ENCODE results near the gene SFTA2.

The SFTA2 gene

DNA sequence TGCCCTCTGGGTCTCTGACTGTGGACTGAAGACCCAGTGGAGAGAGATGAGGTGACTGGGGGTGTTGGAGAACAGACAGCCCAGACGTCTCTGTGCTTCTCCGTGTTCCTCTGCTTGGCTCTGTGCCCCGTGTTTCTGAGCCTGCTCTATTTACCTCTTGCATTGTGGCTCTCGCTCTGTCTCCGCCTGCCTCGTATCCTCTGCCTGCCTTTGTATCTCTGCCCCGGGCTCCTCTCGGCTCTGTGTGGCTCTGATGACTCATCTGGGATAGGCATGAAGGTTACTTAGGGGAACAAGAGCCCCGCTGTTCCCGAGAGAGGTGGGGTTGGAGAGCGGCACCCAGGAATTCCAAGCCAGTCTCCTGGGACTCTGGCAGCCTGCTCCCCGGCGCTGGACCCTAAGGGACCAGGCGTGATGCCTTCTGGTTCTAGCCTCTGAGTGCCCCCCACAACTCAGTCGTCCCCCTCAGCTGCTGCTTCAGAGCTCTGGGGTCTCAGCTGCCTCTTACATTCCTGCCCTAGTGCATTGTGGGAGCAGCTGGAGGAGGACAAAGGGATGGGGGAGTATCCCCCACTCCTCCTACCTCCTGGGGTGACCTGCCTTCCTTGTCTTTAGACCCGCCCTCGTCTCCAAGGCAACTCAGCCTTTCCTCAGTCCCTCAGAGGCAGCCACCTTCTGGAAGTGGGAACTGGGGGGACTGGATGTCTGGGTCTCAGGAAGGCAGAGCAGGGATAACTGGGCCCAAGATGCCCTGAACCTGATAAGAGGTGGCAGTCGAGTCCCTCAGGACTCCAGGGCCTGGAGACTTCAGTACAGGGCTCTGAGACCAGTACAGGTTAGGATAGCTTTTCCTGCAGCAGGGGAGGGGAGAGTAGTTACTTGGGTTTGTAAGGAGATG, 45.7 kb downstream of the SFTA2 start:
- no peaks in the 10 kb centered on the region for H3K9me3 ChIP-seq (ENCODE audit: control insufficient read depth, low read length)

DNA sequence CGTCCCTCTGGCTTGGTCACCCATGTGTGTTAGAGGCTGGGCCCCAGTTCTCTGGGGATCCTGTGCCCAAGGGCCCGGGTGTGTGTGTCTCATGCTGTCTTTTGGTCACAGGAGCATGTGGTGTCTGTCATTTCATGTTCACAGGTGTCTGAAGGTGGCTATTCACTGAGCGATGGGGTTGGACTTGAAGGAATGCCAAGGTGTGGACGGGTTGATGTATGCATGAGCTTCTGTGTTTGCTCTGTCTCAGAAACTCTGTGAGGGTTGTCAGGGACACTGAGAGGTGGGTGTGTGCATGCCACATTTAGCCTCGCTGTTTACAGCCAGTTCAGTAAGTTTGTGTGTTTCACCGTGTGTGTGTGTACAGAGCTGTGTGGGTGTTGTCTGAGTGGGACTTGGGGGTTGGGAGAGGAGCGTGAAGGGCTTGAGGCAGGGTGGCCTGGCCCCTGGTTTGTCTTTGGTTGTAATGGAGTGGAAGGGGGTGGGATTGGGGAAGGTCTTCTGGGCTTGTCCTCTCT, 46.4 kb downstream of the SFTA2 start:
- H3K4me1 ChIP-seq, result peaks cover 51% of the 10 kb centered on the region
- H2AFZ ChIP-seq, result peak overlapping the region; percentile 19
- H3K9me3 ChIP-seq (ENCODE audit: control insufficient read depth, low read length), result no peaks in the 10 kb centered on the region
- H3K27me3 ChIP-seq (ENCODE audit: control insufficient read depth, insufficient read depth, low read length), result no peaks in the 10 kb centered on the region
- TF ChIP-seq CTCF (IDR thresholded peaks at IDR 0.05), result no peak
- H3K9ac ChIP-seq, result peak overlapping the region; percentile 49
- H3K27ac ChIP-seq, result peak overlapping the region; percentile 100
- peak overlapping the region; percentile 99 for H3K4me2 ChIP-seq (ENCODE audit: low read length)
- H3K36me3 ChIP-seq (ENCODE audit: control insufficient read depth, insufficient read depth, low read length), result no peaks in the 10 kb centered on the region
- peaks cover 38% of the 10 kb centered on the region for H3K79me2 ChIP-seq
- H3K4me3 ChIP-seq (ENCODE audit: low read depth, low read length), result peak overlapping the region; percentile 72

More for the DNA sequence above, 45.7 kb downstream of the SFTA2 start:
- Histone ChIP-seq H2AFZ (peak overlapping the region; percentile 19), H3K79me2 (peaks cover 41% of the 10 kb centered on the region), H3K4me3 (ENCODE audit: low read depth, low read length) (peak overlapping the region; percentile 72), H3K27me3 (ENCODE audit: control insufficient read depth, insufficient read depth, low read length) (no peaks in the 10 kb centered on the region), H3K36me3 (ENCODE audit: control insufficient read depth, insufficient read depth, low read length) (no peaks in the 10 kb centered on the region), H3K9ac (no peak overlapping the region), H3K4me1 (peaks cover 44% of the 10 kb centered on the region), H3K27ac (peak overlapping the region; percentile 100), H3K4me2 (ENCODE audit: low read length) (peak overlapping the region; percentile 99)
- no peak for TF ChIP-seq CTCF (IDR thresholded peaks at IDR 0.05)

GRCh38 chr6:30884521-30885480, 47.2 kb downstream of the SFTA2 start:
- H3K9ac ChIP-seq, result peak overlapping the region; percentile 49
- no peaks in the 10 kb centered on the region for H3K9me3 ChIP-seq (ENCODE audit: control insufficient read depth, low read length)
- peaks cover 52% of the 10 kb centered on the region for H3K4me1 ChIP-seq
- H3K79me2 ChIP-seq, result peaks cover 31% of the 10 kb centered on the region
- no peak for TF ChIP-seq CTCF (IDR thresholded peaks at IDR 0.05)
- peak overlapping the region; percentile 100 for H3K27ac ChIP-seq
- no peaks in the 10 kb centered on the region for H3K36me3 ChIP-seq (ENCODE audit: control insufficient read depth, insufficient read depth, low read length)
- peak overlapping the region; percentile 72 for H3K4me3 ChIP-seq (ENCODE audit: low read depth, low read length)
- H3K27me3 ChIP-seq (ENCODE audit: control insufficient read depth, insufficient read depth, low read length), result no peaks in the 10 kb centered on the region
- H3K4me2 ChIP-seq (ENCODE audit: low read length), result peak overlapping the region; percentile 99
- peak overlapping the region; percentile 52 for H2AFZ ChIP-seq

DNA sequence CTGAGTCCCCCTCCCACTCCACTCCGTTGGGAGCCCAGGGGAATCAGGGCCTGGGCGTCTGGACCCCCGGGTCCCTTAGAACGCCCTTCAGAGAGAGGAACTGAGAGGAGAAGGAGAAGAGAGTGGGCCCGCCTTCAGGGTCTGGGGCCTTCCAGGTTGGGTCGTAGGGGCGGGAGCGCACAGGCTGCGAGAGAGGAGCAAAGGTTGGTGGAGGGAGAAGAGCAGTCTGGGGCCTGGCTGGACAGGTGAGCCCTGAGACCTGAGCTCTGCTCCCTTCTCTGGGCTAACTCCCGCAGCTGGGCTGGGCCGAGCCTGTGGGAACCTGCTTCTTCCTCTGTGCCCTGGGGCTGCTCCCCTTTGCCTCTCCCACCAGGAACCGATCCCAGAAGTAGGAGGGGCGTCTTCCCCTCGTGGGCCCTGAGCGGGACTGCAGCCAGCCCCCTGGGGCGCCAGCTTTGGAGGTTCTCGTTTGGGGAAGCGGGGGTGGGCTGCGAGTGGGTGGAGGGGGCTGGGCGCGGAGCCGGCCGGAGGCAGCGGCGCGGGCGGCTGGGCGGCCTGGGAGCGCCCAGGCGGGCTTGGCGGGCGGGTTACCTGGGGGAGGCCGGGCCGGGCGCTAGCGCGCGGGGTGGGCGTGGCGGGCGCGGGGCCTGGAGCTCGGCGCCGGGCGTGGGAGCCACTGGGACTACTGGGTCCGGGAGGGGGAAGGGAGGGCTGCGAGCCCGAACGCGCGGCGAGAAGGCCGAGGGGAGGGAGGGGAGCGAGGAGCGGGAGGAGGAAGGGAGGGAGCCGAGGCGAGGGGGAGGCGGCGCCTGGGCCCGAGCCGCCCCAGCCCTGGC, 48.1 kb downstream of the SFTA2 start, which contains the start of gene DDR1:
TSS of gene DDR1 (plus strand) at position 835 of the 836 bp plus-strand sequence. CDS start 4,211 bp downstream, outside the sequence.
- peak within 1 kb of the TSS; percentile 99 for H3K4me2 ChIP-seq (ENCODE audit: low read length)
- H3K27me3 ChIP-seq (ENCODE audit: control insufficient read depth, insufficient read depth, low read length), result no peaks in the 10 kb centered on the region
- H3K9ac ChIP-seq, result peak within 1 kb of the TSS; percentile 97
- peak within 1 kb of the TSS; percentile 89 for H2AFZ ChIP-seq
- H3K4me1 ChIP-seq, result peaks cover 56% of the 10 kb centered on the region
- H3K9me3 ChIP-seq (ENCODE audit: control insufficient read depth, low read length), result no peaks in the 10 kb centered on the region
- H3K79me2 ChIP-seq, result peaks cover 22% of the 10 kb centered on the region
- peak within 1 kb of the TSS; percentile 100 for H3K27ac ChIP-seq
- H3K36me3 ChIP-seq (ENCODE audit: control insufficient read depth, insufficient read depth, low read length), result no peaks in the 10 kb centered on the region
- TF ChIP-seq CTCF (IDR thresholded peaks at IDR 0.05), result no peak
- H3K4me3 ChIP-seq (ENCODE audit: low read depth, low read length), result peak within 1 kb of the TSS; percentile 72

All from parathyroid adenoma (tissue), 2 donors.